ENCODE data around the gene APC2. TPM values are rescaled to one million over a fixed set of nuclear protein-coding genes. Genes with fewer than 3 reads are reported as not detected.

APC2 gene
- total RNA-seq, 1 donor from 2014 or later, result not detected

DNA sequence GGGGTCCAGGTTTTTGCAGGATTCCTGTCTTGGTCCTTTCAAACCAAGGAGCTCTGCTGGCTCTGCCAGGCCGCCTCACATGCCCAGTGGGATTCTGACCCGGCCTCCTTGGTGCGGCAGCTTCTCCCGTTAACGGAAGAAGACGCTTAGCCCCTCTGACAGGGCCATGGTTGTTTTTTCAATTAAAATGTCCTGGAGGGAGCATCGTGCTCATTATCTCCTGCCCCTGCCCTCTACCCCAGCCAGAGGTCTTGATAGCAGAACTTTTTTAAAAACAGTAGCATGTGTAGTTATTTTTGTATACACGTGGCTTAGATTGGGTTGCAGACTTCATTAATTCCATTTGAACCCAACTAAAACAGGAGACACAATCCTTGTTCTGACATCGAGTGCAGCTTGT lies 23.2 kb upstream of the APC2 start:
- DNase-seq (ENCODE audit: low read depth), result no peak
- no peak overlapping the region for H3K4me3 ChIP-seq (ENCODE audit: low read depth, low read length)
- TF ChIP-seq, protein P1, sequence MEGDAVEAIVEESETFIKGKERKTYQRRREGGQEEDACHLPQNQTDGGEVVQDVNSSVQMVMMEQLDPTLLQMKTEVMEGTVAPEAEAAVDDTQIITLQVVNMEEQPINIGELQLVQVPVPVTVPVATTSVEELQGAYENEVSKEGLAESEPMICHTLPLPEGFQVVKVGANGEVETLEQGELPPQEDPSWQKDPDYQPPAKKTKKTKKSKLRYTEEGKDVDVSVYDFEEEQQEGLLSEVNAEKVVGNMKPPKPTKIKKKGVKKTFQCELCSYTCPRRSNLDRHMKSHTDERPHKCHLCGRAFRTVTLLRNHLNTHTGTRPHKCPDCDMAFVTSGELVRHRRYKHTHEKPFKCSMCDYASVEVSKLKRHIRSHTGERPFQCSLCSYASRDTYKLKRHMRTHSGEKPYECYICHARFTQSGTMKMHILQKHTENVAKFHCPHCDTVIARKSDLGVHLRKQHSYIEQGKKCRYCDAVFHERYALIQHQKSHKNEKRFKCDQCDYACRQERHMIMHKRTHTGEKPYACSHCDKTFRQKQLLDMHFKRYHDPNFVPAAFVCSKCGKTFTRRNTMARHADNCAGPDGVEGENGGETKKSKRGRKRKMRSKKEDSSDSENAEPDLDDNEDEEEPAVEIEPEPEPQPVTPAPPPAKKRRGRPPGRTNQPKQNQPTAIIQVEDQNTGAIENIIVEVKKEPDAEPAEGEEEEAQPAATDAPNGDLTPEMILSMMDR (conservative IDR thresholded peaks at IDR 0.05; ENCODE audit: low read depth, low read length), result no peak

DNA sequence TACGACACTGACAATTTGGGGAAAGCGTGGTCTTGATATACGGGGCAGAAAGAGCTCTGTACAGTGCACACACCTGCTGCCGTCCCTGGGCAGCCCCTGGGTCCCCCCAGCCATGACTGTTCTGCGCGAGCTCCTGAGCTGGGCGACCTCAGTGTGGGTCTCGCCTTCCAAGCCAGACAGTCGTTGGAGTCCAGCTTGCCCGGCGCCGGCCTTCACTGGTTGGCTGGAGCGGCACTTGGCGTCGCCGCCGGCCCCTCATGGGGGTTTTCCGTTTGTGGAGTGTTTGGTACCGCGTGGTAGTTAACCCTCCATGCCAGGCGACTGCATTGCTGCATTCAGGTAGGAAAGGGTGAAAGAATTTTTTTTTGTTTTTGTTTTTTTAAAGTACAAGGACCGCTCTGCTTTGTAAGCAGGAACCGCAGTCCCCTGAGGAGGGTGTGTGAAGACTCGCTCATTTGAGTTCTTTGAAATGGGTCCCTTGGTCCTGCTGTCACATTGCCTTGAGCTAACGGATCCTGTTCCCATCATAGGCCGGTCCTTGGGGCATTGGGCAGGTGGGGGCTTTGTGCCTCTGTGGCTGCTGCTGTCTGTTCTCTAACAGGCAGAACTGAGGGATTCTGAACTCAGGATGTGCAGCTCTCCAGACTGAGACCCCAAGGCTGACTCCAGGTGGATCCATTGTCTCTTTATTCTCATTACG lies 22.6 kb upstream of the APC2 start:
- TF ChIP-seq, protein P1 (conservative IDR thresholded peaks at IDR 0.05; ENCODE audit: low read depth, low read length), result no peak
- no peak for DNase-seq (ENCODE audit: low read depth)

DNA sequence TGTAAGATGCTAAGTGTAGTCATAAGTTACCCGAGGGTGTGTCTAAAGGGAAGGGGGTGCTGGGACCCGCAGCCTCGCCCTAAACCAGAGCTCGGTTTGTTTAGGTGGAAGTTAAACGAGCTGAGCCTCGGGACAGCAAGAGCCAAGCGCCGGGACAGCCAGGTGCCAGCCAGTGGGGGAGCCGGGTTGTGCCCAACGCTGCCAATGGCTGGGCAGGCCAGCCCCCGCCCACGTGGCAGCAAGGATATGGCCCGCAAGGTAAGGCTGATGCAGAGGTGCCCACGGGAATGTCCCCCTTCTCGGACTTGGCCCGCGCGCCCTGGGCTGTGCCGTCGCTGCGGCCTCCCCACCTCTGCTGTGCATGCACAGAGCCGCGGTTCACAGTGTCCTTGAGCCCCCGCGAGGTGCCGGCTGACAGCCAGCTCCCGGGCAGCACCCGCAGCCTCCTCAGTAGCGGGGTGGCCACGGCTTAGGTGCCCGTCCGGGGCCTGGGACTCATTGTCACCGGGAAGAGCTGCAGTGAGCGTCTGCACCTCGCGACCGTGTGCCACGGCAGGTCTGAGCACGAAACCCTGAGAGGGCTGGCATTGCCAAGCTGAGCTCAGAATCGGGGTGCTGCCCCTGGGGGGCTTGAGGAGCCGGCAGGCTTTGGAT lies 21.1 kb upstream of the APC2 start:
- no peak for DNase-seq (ENCODE audit: low read depth)
- no peak overlapping the region for H3K4me3 ChIP-seq (ENCODE audit: low read depth, low read length)
- TF ChIP-seq, protein P1 (conservative IDR thresholded peaks at IDR 0.05; ENCODE audit: low read depth, low read length), result no peak

More for the DNA sequence above, 22.6 kb upstream of the APC2 start:
- no peak overlapping the region for H3K4me3 ChIP-seq (ENCODE audit: low read depth, low read length)

DNA sequence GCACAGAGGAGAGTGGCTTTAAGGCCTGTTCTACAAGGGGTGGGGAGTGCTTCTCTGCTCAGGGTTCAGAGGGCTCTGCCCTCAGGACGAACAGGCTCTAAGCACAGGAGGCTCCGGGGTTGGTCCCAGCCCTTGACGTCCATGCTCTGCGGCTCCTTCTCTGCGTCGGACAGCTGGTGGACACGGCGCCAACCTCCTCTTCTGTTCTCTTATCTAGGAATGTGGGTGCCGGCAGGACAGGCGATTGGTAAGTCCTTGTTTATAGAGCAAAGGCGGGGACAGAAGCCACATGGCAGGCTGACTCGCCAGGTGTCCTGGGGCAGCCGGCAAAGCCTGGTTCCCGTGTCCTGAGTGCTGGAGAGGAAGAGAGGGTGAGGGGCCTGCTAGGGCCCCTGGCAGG lies 20.2 kb upstream of the APC2 start:
- DNase-seq (ENCODE audit: low read depth), result no peak
- TF ChIP-seq, protein P1 (conservative IDR thresholded peaks at IDR 0.05; ENCODE audit: low read depth, low read length), result no peak
- no peak overlapping the region for H3K4me3 ChIP-seq (ENCODE audit: low read depth, low read length)

DNA sequence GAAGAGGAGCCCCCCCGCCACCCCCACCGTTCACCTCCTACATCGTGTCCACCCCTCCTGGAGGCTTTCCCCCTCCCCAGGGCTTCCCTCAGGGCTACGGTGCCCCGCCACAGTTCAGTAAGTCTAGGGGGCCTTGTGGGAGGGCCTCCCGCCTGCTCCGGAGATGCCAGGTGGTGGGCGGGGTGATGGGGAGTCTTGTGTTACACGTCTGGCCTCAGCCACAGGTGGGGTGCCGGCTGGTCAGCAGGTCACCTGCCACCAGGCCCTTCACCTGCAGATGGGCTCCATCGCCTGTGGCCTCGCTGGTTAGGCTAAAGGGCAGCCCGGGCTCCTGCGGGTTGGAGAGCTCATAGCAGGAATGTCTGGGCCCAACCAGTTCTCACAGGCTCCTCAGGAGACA lies 19.7 kb upstream of the APC2 start:
- no peak for DNase-seq (ENCODE audit: low read depth)
- no peak overlapping the region for H3K4me3 ChIP-seq (ENCODE audit: low read depth, low read length)
- TF ChIP-seq, protein P1 (conservative IDR thresholded peaks at IDR 0.05; ENCODE audit: low read depth, low read length), result no peak

DNA sequence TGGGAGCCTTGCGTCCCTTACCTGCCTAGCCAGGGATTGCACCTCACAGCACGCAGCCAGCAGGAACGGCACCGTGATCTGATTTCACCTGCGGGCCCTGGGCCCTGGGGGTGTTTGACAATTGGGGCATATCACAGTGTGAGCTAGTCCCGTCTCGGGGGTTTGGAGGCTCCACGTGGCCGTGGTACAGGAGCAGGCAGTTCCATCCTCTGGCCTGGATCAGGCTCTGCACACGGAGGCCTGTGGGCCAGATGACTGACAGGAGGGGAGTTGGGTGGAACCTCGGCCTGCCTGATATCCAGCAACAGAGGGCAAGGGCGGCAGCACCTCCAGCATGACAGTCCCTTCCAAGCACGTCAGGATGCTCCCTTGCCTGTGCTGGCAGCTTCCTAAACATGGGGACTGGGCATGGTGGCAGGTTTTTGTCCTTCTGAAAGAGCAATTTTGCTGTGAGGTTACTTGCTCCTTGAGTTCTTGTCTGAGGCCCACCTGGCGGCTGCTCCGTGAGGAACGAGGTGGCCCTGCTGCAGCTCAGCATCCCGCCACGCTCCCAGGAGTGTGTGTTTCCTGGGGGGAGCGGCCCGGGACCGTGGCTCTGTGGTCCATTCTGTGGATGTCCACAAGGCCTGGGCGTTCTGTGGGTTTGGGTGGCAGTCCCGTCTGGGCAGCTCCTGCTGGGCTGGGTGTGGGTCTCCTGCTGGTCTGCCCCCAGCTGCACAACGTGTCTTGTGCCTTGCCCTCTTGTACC lies 18.0 kb upstream of the APC2 start:
- no peak overlapping the region for H3K4me3 ChIP-seq (ENCODE audit: low read depth, low read length)
- TF ChIP-seq, protein P1 (conservative IDR thresholded peaks at IDR 0.05; ENCODE audit: low read depth, low read length), result no peak
- DNase-seq (ENCODE audit: low read depth), result no peak
